HAP-1 (cell line): Measurements from ENCODE around the gene ZNF653.

Experiments
- DNase-seq, 2 experiments: peaks; one replicate each; pipeline ENCODE4 v3.0.0-alpha.2; 2016 to 2020; ENCODE audit warnings: low spot score in 2 of 2
- H3K27me3 ChIP-seq: fragments of 250-450 bp; sonication (Bioruptor Pico); 2 replicates; pipeline ENCODE4 v1.5.1; 2020; ENCODE audit warnings: low read depth, mild to moderate bottlenecking, moderate library complexity
- H3K36me3 ChIP-seq: fragments of 250-450 bp; sonication (Bioruptor Pico); replicated peaks from 2 replicates; pipeline ENCODE4 v1.5.1; 2020; ENCODE audit warnings: mild to moderate bottlenecking
- H3K4me1 ChIP-seq: fragments of 250-450 bp; sonication (Bioruptor Pico); 2 replicates; pipeline ENCODE4 v1.5.1; 2020; ENCODE audit warnings: mild to moderate bottlenecking
- H3K4me3 ChIP-seq: fragments of 250-450 bp; sonication (Bioruptor Pico); 2 replicates; pipeline ENCODE4 v1.5.1; 2020; ENCODE audit warnings: mild to moderate bottlenecking, moderate library complexity
- H3K9me3 ChIP-seq: fragments of 250-450 bp; sonication (Bioruptor Pico); 2 replicates; pipeline ENCODE4 v1.5.1; 2020; ENCODE audit warnings: mild to moderate bottlenecking, moderate library complexity
- in situ Hi-C: fragments of 300-500 bp; cut with MboI; formaldehyde crosslinking; loops from 3 replicates; pipeline ENCODE4 v1.14.3; 2020; ENCODE audit warnings: low sequenced_read_pairs, inconsistent platforms, mixed read lengths

ZNF653 gene

DNA sequence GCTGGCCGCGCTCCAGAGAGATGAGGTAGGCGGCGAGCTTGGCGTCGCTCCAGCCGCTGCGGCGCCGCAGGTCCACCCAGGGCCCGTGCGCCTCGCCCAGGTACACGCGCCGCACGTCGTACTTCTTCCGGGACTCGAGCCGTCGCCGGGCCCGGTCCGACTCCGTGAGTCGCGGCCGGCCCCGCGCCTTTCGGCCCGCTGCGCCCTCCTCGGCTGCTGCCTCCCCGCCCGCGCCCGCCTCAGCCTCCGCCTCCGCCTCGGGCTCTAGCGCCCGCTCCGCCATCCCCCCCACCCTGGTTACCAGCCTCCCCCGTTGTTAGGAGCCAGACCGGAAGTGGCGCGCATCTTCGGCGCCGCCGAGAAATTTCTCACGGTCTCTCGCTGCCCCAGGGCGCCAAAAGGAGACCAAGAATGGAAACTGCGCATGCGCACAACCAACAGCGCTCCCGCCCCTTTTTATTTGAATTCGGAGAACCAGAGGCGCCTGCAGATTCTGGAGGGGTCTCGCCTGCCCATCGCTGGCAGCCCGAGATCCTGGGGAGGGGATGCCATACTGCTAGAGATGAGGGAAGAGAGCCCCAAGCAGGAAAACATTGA lies at the start of gene ZNF653:
Gene ZNF653 (minus strand): TSS at position 336 of the 597 bp plus-strand sequence. CDS start 53 bp downstream, at position 283.
- Histone ChIP-seq H3K4me1 (peaks cover 10% of the 10 kb centered on the region), H3K4me3 (peak within 1 kb of the TSS; percentile 56), H3K27me3 (no peaks in the 10 kb centered on the region), H3K36me3 (peaks cover 2% of the 10 kb centered on the region; the same call in 1 of the 2 replicates), H3K9me3 (no peaks in the 10 kb centered on the region)
- DNase-seq: peak; percentile 85 to 96
- in situ Hi-C loops: no loop called here

GRCh38 chr19:11555246-11555645 lies 49.6 kb upstream of the ZNF653 start:
- Histone ChIP-seq H3K4me1 (peaks cover 10% of the 10 kb centered on the region), H3K9me3 (no peaks in the 10 kb centered on the region), H3K4me3 (no peak overlapping the region), H3K27me3 (no peaks in the 10 kb centered on the region), H3K36me3 (peaks cover 7% of the 10 kb centered on the region)
- no peak for DNase-seq
- in situ Hi-C loops: no loop called here

- Histone ChIP-seq H3K27me3 (no peaks in the 10 kb centered on the region), H3K4me1 (peaks cover 7% of the 10 kb centered on the region; the same call in 1 of the 2 replicates), H3K4me3 (no peak overlapping the region), H3K36me3 (peaks cover 7% of the 10 kb centered on the region), H3K9me3 (no peaks in the 10 kb centered on the region)
- no peak for DNase-seq
- in situ Hi-C loops: no loop called here
These were observed 48.5 kb upstream of the ZNF653 start for GRCh38 chr19:11554160-11554559.

DNA sequence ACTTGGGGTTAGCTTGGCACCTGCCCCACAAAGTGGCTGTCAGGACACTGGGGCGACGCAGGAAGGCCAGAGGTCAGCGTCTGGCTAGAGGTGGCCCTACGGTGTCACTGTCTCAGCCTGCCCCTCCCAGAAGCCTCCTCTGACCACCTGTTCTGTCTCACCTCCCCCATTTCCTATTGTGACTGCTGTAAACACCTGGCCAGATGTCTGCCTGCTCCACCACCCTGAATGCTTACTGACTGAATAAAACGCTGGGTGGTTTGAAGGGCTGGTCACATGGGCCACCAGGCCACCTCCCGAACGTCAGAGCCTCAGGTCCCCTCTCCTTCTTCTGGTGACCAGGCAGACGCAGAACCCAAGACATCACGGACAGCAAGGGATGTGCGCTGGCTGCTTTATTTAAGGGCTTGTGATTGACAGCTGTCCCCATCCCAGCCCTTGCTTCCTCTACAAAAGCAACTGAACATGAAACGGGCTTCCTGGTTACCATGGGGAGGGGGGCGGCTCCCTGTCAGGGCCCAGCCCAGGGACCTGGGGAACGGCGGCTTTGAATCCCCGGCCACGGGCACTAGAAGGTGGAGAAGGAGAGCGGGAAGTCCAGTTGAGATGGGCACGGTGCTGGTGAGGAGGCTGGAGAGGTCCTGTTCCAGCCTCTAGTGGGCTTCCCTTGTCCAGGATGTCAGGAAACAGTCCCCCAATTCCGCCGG lies 47.2 kb upstream of the ZNF653 start:
- Histone ChIP-seq H3K4me3 (no peak overlapping the region), H3K4me1 (peaks cover 2% of the 10 kb centered on the region; the same call in 1 of the 2 replicates), H3K27me3 (no peaks in the 10 kb centered on the region), H3K36me3 (peaks cover 7% of the 10 kb centered on the region), H3K9me3 (no peaks in the 10 kb centered on the region)
- in situ Hi-C loops: no loop called here
- DNase-seq: no peak

- DNase-seq: peak in 1 of 2 experiments; percentile 52
- H3K4me1 ChIP-seq: no peaks in the 10 kb centered on the region
- no peaks in the 10 kb centered on the region for H3K27me3 ChIP-seq
- H3K36me3 ChIP-seq: peaks cover 7% of the 10 kb centered on the region
- H3K4me3 ChIP-seq: no peak overlapping the region
- no peaks in the 10 kb centered on the region for H3K9me3 ChIP-seq
- in situ Hi-C loops: no loop called here
These were observed 46.1 kb upstream of the ZNF653 start for GRCh38 chr19:11551603-11552235.

- Histone ChIP-seq H3K4me1 (no peaks in the 10 kb centered on the region), H3K36me3 (peaks cover 3% of the 10 kb centered on the region), H3K4me3 (no peak overlapping the region), H3K27me3 (no peaks in the 10 kb centered on the region), H3K9me3 (no peaks in the 10 kb centered on the region)
- DNase-seq: no peak
- in situ Hi-C loops: no loop called here
These were observed 44.6 kb upstream of the ZNF653 start for GRCh38 chr19:11550265-11550664.

DNA sequence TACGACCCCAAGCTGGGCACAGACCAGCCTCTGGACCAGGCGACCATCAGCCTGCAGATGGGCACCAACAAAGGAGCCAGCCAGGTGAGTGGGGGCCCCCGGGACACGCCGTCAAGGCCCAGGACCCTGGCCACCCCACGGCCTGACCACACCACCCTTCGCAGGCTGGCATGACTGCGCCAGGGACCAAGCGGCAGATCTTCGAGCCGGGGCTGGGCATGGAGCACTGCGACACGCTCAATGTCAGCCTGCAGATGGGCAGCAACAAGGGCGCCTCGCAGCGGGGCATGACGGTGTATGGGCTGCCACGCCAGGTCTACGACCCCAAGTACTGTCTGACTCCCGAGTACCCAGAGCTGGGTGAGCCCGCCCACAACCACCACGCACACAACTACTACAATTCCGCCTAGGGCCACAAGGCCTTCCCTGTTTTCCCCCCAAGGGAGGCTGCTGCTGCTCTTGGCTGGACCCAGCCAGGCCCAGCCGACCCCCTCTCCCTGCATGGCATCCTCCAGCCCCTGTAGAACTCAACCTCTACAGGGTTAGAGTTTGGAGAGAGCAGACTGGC lies 43.8 kb upstream of the ZNF653 start:
- DNase-seq: no peak
- peaks cover 3% of the 10 kb centered on the region for H3K36me3 ChIP-seq
- H3K4me1 ChIP-seq: no peaks in the 10 kb centered on the region
- in situ Hi-C loops: no loop called here
- no peaks in the 10 kb centered on the region for H3K27me3 ChIP-seq
- H3K4me3 ChIP-seq: no peak overlapping the region
- no peaks in the 10 kb centered on the region for H3K9me3 ChIP-seq

GRCh38 chr19:11547929-11548700 lies 42.5 kb upstream of the ZNF653 start:
- in situ Hi-C loops: no loop called here
- DNase-seq: no peak
- H3K4me1 ChIP-seq: no peaks in the 10 kb centered on the region
- H3K36me3 ChIP-seq: no peaks in the 10 kb centered on the region; the same call in none of the 2 replicates
- H3K4me3 ChIP-seq: no peak overlapping the region
- H3K9me3 ChIP-seq: no peaks in the 10 kb centered on the region
- H3K27me3 ChIP-seq: no peaks in the 10 kb centered on the region

- H3K4me3 ChIP-seq: no peak overlapping the region
These were observed 35.6 kb upstream of the ZNF653 start for GRCh38 chr19:11541238-11541637.

DNA sequence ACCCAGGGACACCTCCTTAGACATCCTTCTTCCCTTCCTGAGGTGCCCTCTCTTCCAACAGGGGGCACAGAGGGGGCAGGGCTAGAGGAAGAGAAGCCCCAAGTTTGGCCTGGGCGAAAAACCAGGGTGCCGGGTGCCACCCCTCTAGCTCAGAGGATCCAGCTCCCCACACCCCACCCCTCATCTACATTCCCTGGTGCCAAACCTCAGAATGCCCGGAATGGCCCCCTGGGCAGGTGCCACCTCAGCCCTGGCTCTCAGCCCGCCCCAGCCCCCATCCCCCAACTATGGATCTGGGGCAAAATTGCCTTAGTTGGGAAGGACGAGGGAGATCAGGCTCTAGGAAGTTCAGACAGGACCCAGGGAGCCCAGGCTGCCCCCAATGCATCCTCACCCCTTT lies 35.0 kb upstream of the ZNF653 start:
- peaks cover 2% of the 10 kb centered on the region; the same call in 1 of the 2 replicates for H3K4me1 ChIP-seq
- in situ Hi-C loops: no loop called here

More at GRCh38 chr19:11541238-11541637, 35.6 kb upstream of the ZNF653 start:
- no peaks in the 10 kb centered on the region for H3K36me3 ChIP-seq
- in situ Hi-C loops: no loop called here
- DNase-seq: no peak
- H3K27me3 ChIP-seq: no peaks in the 10 kb centered on the region
- no peaks in the 10 kb centered on the region for H3K9me3 ChIP-seq
- H3K4me1 ChIP-seq: no peaks in the 10 kb centered on the region

DNA sequence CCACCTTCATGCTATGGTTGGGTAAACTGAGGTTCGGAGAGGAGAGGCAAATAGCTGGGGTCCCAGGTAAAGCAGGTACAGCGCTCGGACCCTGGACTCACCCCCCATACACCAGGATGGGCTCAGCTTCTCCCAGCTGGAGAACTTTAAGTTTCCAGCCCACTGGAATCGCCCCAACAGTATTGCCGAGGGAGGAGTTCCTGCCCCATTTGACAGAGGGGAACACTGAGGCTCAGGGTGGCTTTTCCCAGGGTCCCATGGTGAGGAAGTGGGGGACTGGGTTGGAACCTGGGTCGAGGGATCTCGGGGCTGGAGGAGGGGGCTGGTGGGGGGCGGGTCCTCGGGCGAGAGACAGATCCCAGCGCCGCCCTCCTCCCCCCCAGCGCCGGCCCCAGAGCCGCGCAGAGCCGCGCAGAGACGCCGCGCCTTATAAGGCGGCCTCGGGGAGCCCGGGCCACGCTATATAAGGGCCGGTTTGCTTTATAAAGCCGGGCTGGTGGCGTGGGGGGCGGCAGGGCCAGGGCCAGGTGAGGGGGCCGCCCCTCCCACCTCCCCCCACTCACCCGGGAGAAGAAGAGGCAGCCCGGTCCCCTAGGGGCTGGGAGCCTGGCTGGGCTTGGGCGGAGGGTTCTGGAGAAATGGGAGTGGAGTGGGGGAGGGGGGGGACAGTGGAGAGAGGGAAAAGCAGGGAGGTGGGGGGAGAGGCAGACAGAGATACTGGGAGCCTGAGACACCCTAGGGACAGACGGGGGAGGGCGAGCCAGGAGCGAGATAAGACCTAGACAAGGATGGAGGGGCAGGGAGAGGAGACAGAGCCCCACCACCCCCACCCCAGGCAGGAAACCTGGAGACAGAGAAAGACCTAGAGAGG lies 34.1 kb upstream of the ZNF653 start:
- Histone ChIP-seq H3K4me1 (peaks cover 4% of the 10 kb centered on the region; the same call in 1 of the 2 replicates), H3K36me3 (no peaks in the 10 kb centered on the region), H3K27me3 (no peaks in the 10 kb centered on the region; the same call in 1 of the 2 replicates), H3K4me3 (no peak overlapping the region), H3K9me3 (no peaks in the 10 kb centered on the region)
- DNase-seq: peak in 1 of 2 experiments; percentile 38
- in situ Hi-C loops: no loop called here

More for the DNA sequence above, 35.0 kb upstream of the ZNF653 start:
- Histone ChIP-seq H3K27me3 (no peaks in the 10 kb centered on the region), H3K9me3 (no peaks in the 10 kb centered on the region), H3K4me3 (no peak overlapping the region), H3K36me3 (no peaks in the 10 kb centered on the region)
- DNase-seq: no peak

GRCh38 chr19:11538232-11539036 lies 32.8 kb upstream of the ZNF653 start, which contains the start of gene CNN1:
TSS of gene CNN1 (plus strand) at chr19:11538851. CDS start at chr19:11538928, 77 bp downstream.
- no peak within 1 kb of the TSS for H3K4me3 ChIP-seq

More at GRCh38 chr19:11538232-11539036, 32.8 kb upstream of the ZNF653 start, which contains the start of gene CNN1:
- H3K36me3 ChIP-seq: no peaks in the 10 kb centered on the region
- in situ Hi-C loops: no loop called here
- DNase-seq: peak in 1 of 2 experiments; percentile 39
- peaks cover 4% of the 10 kb centered on the region; the same call in 1 of the 2 replicates for H3K4me1 ChIP-seq
- H3K9me3 ChIP-seq: no peaks in the 10 kb centered on the region
- no peaks in the 10 kb centered on the region; the same call in 1 of the 2 replicates for H3K27me3 ChIP-seq
